ENCODE measurements around the gene BRD4. TPM values are rescaled to one million over a fixed set of nuclear protein-coding genes. Genes with fewer than 3 reads are reported as not detected.

BRD4 gene
- total RNA-seq, 1 experiment from 2014 or later: 41.4 TPM

- H3K36me3 ChIP-seq (ENCODE audit: insufficient read depth, low read length): no peaks in the 10 kb centered on the region
- peaks cover 98% of the 10 kb centered on the region for H3K79me2 ChIP-seq (ENCODE audit: low read length)
- no peak overlapping the region for H3K27ac ChIP-seq (ENCODE audit: low read length)
- DNase-seq: no peak
- H3K9me2 ChIP-seq (replicated peaks; ENCODE audit: insufficient read depth, low read length): no peaks in the 10 kb centered on the region
- H2AFZ ChIP-seq (ENCODE audit: low read length): no peak overlapping the region
- H3K4me2 ChIP-seq (ENCODE audit: low read depth, low read length, poor library complexity, severe bottlenecking): no peak overlapping the region
- H3K9me3 ChIP-seq (ENCODE audit: low read length): no peaks in the 10 kb centered on the region
- H3K9ac ChIP-seq (ENCODE audit: low read length): no peak overlapping the region
- H4K20me1 ChIP-seq (ENCODE audit: insufficient read depth, low read depth, low read length): peaks cover 72% of the 10 kb centered on the region
- no peaks in the 10 kb centered on the region for H3K27me3 ChIP-seq (ENCODE audit: low read length)
- peaks cover 51% of the 10 kb centered on the region for H3K4me1 ChIP-seq (ENCODE audit: low read length)
- no peak overlapping the region for H3K4me3 ChIP-seq (ENCODE audit: low read length)
These were observed 29.1 kb downstream of the BRD4 start for GRCh38 chr19:15303105-15303780.

- Histone ChIP-seq H3K9me2 (replicated peaks; ENCODE audit: insufficient read depth, low read length) (no peaks in the 10 kb centered on the region), H3K36me3 (ENCODE audit: insufficient read depth, low read length) (peaks cover 18% of the 10 kb centered on the region; the same call in 1 of the 2 replicates), H3K9me3 (ENCODE audit: low read length) (no peaks in the 10 kb centered on the region), H4K20me1 (ENCODE audit: insufficient read depth, low read depth, low read length) (peaks cover 77% of the 10 kb centered on the region), H3K4me2 (ENCODE audit: low read depth, low read length, poor library complexity, severe bottlenecking) (no peak overlapping the region), H3K4me1 (ENCODE audit: low read length) (peaks cover 74% of the 10 kb centered on the region), H3K27me3 (ENCODE audit: low read length) (no peaks in the 10 kb centered on the region), H3K4me3 (ENCODE audit: low read length) (no peak overlapping the region), H2AFZ (ENCODE audit: low read length) (no peak overlapping the region), H3K79me2 (ENCODE audit: low read length) (peaks cover 99% of the 10 kb centered on the region), H3K9ac (ENCODE audit: low read length) (no peak overlapping the region), H3K27ac (ENCODE audit: low read length) (peak overlapping the region; percentile 55; the same call in 1 of the 2 replicates)
- DNase-seq: no peak
These were observed 31.7 kb downstream of the BRD4 start for GRCh38 chr19:15300533-15301197.

GRCh38 chr19:15299568-15300409 lies 32.5 kb downstream of the BRD4 start:
- Histone ChIP-seq H3K9me3 (ENCODE audit: low read length) (no peaks in the 10 kb centered on the region), H3K4me3 (ENCODE audit: low read length) (no peak overlapping the region), H3K27ac (ENCODE audit: low read length) (peak overlapping the region; percentile 72; the same call in 1 of the 2 replicates), H3K36me3 (ENCODE audit: insufficient read depth, low read length) (peaks cover 18% of the 10 kb centered on the region; the same call in 1 of the 2 replicates), H3K4me1 (ENCODE audit: low read length) (peaks cover 80% of the 10 kb centered on the region), H3K9me2 (replicated peaks; ENCODE audit: insufficient read depth, low read length) (no peaks in the 10 kb centered on the region), H3K79me2 (ENCODE audit: low read length) (peaks cover 99% of the 10 kb centered on the region), H3K4me2 (ENCODE audit: low read depth, low read length, poor library complexity, severe bottlenecking) (peak overlapping the region; percentile 54), H4K20me1 (ENCODE audit: insufficient read depth, low read depth, low read length) (peaks cover 83% of the 10 kb centered on the region), H3K27me3 (ENCODE audit: low read length) (no peaks in the 10 kb centered on the region), H3K9ac (ENCODE audit: low read length) (no peak overlapping the region), H2AFZ (ENCODE audit: low read length) (no peak overlapping the region)
- no peak for DNase-seq

- peak overlapping the region; percentile 72 for H3K27ac ChIP-seq (ENCODE audit: low read length)
- H3K9me2 ChIP-seq (replicated peaks; ENCODE audit: insufficient read depth, low read length): no peaks in the 10 kb centered on the region
- no peak for DNase-seq
- no peak overlapping the region for H3K4me3 ChIP-seq (ENCODE audit: low read length)
- H3K79me2 ChIP-seq (ENCODE audit: low read length): peaks cover 99% of the 10 kb centered on the region
- H4K20me1 ChIP-seq (ENCODE audit: insufficient read depth, low read depth, low read length): peaks cover 84% of the 10 kb centered on the region
- H3K36me3 ChIP-seq (ENCODE audit: insufficient read depth, low read length): peaks cover 18% of the 10 kb centered on the region; the same call in 1 of the 2 replicates
- no peaks in the 10 kb centered on the region for H3K9me3 ChIP-seq (ENCODE audit: low read length)
- H3K4me2 ChIP-seq (ENCODE audit: low read depth, low read length, poor library complexity, severe bottlenecking): peak overlapping the region; percentile 54
- H3K27me3 ChIP-seq (ENCODE audit: low read length): no peaks in the 10 kb centered on the region
- no peak overlapping the region for H2AFZ ChIP-seq (ENCODE audit: low read length)
- peaks cover 81% of the 10 kb centered on the region for H3K4me1 ChIP-seq (ENCODE audit: low read length)
- H3K9ac ChIP-seq (ENCODE audit: low read length): no peak overlapping the region
These were observed 33.3 kb downstream of the BRD4 start for GRCh38 chr19:15298847-15299567.

GRCh38 chr19:15297416-15298224 lies 34.7 kb downstream of the BRD4 start:
- Histone ChIP-seq H3K4me1 (ENCODE audit: low read length) (peaks cover 83% of the 10 kb centered on the region), H3K4me3 (ENCODE audit: low read length) (no peak overlapping the region), H3K36me3 (ENCODE audit: insufficient read depth, low read length) (peaks cover 18% of the 10 kb centered on the region; the same call in 1 of the 2 replicates), H4K20me1 (ENCODE audit: insufficient read depth, low read depth, low read length) (peaks cover 86% of the 10 kb centered on the region), H2AFZ (ENCODE audit: low read length) (no peak overlapping the region), H3K4me2 (ENCODE audit: low read depth, low read length, poor library complexity, severe bottlenecking) (peak overlapping the region; percentile 54), H3K9me3 (ENCODE audit: low read length) (no peaks in the 10 kb centered on the region), H3K27me3 (ENCODE audit: low read length) (no peaks in the 10 kb centered on the region), H3K79me2 (ENCODE audit: low read length) (peaks cover 99% of the 10 kb centered on the region), H3K9ac (ENCODE audit: low read length) (no peak overlapping the region), H3K9me2 (replicated peaks; ENCODE audit: insufficient read depth, low read length) (no peaks in the 10 kb centered on the region), H3K27ac (ENCODE audit: low read length) (peak overlapping the region; percentile 72)
- DNase-seq: no peak

- peak overlapping the region; percentile 72; the same call in 1 of the 2 replicates for H3K27ac ChIP-seq (ENCODE audit: low read length)
- peaks cover 89% of the 10 kb centered on the region for H3K4me1 ChIP-seq (ENCODE audit: low read length)
These were observed 35.4 kb downstream of the BRD4 start for GRCh38 chr19:15296841-15297415.

GRCh38 chr19:15296353-15296752 lies 36.0 kb downstream of the BRD4 start:
- peaks cover 18% of the 10 kb centered on the region; the same call in 1 of the 2 replicates for H3K36me3 ChIP-seq (ENCODE audit: insufficient read depth, low read length)
- no peaks in the 10 kb centered on the region for H3K9me3 ChIP-seq (ENCODE audit: low read length)
- H2AFZ ChIP-seq (ENCODE audit: low read length): no peak overlapping the region
- H3K4me2 ChIP-seq (ENCODE audit: low read depth, low read length, poor library complexity, severe bottlenecking): no peak overlapping the region
- no peaks in the 10 kb centered on the region for H3K9me2 ChIP-seq (replicated peaks; ENCODE audit: insufficient read depth, low read length)
- no peaks in the 10 kb centered on the region for H3K27me3 ChIP-seq (ENCODE audit: low read length)
- no peak overlapping the region for H3K27ac ChIP-seq (ENCODE audit: low read length)
- no peak overlapping the region for H3K9ac ChIP-seq (ENCODE audit: low read length)
- no peak overlapping the region for H3K4me3 ChIP-seq (ENCODE audit: low read length)
- peaks cover 88% of the 10 kb centered on the region for H4K20me1 ChIP-seq (ENCODE audit: insufficient read depth, low read depth, low read length)
- no peak for DNase-seq
- peaks cover 98% of the 10 kb centered on the region for H3K79me2 ChIP-seq (ENCODE audit: low read length)
- H3K4me1 ChIP-seq (ENCODE audit: low read length): peaks cover 95% of the 10 kb centered on the region

More at GRCh38 chr19:15296841-15297415, 35.4 kb downstream of the BRD4 start:
- peaks cover 18% of the 10 kb centered on the region; the same call in 1 of the 2 replicates for H3K36me3 ChIP-seq (ENCODE audit: insufficient read depth, low read length)
- H3K9ac ChIP-seq (ENCODE audit: low read length): no peak overlapping the region
- DNase-seq: no peak
- no peak overlapping the region for H3K4me3 ChIP-seq (ENCODE audit: low read length)
- H4K20me1 ChIP-seq (ENCODE audit: insufficient read depth, low read depth, low read length): peaks cover 87% of the 10 kb centered on the region
- no peak overlapping the region for H2AFZ ChIP-seq (ENCODE audit: low read length)
- H3K9me2 ChIP-seq (replicated peaks; ENCODE audit: insufficient read depth, low read length): no peaks in the 10 kb centered on the region
- peaks cover 97% of the 10 kb centered on the region for H3K79me2 ChIP-seq (ENCODE audit: low read length)
- H3K4me2 ChIP-seq (ENCODE audit: low read depth, low read length, poor library complexity, severe bottlenecking): no peak overlapping the region
- H3K9me3 ChIP-seq (ENCODE audit: low read length): no peaks in the 10 kb centered on the region
- no peaks in the 10 kb centered on the region for H3K27me3 ChIP-seq (ENCODE audit: low read length)

All from Karpas-422 (cell line).